Measurements from ENCODE around the gene YPEL4.
A peak's percentile ranks its signal among the peaks of the same experiment; 100 is the strongest.

YPEL4 gene

DNA sequence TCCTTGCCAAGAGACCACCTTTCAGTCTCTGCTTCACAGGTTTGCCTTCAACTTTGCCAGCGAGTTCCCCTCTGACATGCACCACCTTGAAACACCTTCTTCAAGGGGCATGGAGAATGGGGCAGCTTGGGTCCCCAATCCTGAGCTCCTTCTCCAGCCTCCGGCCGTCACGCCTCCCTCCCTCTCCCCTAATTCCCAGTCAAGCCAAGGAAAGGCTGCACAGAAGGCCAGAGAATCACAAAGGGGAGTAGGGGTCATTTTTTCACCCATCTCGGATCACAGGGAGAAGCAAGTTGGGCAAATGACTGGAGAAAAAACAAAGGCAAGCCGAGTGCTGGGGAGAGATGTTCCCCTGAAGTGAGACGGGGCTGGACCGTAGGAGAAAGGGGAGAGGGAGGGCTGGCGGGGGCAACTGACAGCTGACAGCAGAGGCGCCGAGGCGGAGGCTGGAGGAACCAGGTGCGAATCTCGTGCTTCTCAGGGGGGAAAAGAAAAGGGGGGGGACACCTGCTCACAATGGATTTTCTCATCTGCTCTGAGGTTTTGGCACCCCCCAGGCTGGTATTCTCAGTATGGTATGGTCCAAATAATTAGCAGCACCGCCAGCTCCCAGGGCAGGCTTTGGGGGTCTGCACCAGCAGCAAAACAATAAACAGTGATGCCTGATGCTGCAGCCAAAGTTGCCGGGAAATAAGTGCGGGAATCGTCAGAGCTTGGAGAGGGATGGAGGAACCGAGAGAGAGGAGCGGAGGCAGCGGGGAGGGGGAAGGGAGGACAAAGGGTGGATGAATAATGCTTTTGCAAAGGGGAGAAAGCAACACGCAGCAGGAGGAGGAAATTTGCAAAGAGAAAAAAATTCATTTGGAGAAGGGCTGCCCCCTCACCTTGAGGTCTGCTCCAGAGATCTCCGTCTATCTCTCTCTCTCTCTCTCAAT is 644 bp downstream of the YPEL4 start:
- no peak for DNase-seq

DNA sequence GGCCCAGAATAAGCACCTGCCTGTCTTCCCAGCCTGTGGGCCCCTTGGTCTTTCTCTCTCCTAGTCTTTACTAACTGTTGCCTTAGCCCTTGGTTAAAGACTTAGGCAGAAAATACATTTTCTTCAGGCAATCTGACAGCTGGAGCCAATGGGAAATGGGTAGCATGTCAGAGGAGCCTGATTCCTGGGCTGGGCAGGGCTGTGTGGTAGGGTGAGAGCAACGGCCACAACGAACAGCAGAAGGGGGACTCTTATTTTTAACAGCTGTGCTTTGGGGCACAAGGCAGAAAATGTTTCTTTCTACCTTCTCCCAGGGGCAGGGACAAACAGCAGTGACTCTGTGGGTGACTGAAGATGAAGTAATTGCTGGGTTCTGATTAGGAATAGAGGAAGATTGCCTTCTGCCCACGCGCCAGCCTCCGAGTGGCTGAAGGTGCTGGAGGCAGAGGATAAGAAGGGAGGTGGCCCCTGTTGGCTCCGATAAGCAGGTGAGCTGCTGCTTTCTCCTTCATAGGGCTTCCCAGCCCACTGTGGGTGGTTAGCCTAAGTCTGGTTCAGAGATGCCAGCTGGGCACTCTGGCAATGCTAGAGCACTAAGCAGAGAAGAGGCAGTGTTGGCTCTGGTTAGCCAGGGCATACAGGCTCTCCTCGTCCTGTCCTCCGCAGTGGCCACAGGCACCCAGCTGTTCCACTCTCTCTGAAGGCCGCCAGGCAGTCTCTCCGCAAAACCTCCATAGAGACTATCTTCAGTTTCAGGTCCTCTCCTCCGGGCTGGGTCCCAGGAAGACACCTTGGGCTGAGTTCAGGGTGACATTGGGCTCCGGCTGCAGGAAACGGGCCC is 1.5 kb downstream of the YPEL4 start:
- no peak for DNase-seq

DNA sequence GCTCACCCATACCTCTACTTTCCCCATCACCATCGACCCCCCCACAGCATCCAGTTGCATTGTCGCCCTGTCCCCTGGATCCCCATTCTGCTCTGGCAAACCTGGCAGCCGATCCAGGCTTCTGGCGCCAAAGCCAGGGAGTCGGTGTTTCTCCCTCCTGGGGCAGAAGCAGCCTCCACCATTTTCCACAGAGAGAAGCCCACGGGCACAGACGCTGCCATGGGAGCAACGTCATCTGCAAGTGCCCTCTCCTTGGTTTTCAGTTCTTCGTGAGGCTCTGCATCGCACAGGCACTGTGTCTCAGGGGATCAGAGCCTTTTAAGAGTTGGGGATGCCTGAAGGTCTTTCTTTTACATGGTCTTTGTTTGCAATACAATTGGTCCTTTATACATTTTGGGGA is 2.3 kb downstream of the YPEL4 start:
- DNase-seq, result no peak

DNA sequence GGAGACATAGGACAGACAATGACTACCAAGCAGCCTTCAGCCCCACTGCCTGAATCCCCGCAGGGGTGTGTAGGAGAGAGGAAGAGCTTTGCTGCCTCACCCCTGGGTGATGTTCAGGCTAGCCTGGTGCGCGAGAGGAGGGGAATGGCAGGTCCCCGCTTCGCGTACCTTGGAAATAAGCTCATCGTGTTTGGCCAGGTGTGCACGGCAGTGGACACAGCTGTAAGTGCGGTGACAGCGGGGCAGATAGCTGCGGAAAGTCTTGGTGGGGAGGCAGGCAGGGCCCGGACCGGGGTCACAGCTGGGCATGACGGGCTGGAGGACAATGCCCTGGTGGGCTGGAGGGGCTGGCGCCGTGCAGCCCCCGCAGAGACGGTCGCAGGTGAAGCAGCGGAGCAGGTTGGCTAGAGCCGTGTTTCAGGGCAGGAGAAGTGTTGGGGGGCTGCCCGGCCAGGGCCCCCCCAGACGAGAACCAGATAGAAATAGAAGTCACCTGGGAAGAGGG is 2.9 kb downstream of the YPEL4 start:
- no peak for DNase-seq

DNA sequence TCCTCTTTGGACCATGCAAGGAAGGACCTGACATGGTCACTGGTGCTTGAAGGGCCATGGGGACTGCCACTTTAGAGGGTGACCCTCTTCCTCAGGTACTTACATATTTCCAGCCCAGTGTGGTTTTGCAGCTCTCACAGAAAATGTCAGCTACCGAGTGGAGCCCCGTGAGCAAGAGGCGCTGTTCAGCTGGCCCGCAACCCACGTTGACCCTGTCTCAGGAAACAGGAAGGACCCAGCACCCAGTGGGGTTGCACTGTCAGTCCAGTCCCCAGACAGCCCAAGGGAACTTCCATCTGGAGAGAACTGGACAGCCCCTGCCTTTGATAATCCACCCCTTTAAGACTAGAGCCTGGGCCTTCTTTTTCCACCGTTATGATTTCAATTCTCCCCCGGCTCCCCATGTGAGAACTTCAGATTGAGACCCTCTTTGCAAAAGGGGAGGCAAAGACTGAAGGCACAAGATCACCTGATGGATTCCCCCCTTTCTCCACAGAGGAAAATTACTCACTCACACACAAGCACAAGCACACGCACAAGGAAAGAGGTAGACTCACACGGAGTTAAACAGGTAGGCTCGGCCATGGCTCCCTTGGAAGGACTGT is 3.4 kb downstream of the YPEL4 start:
- no peak for DNase-seq

DNA sequence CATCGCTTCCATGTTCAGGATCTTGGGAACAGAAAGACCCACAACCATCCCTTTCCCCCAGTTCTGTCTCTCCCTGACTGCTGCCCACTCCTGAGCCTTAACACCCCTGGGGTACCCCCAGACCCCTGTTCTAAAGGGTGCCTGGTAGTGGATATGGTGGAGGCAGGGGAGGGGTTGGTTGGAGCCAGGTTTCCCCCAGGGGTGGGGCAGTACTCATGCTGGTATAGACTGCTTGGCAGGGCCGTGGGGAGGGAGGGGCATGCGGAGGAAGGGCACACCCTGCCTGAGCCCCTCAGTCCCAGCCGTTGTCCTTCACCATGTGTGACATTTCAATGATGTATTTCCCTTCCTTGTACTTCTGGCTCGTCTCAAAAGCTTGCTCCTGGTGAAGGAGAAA is 4.0 kb downstream of the YPEL4 start:
- DNase-seq, result no peak

DNA sequence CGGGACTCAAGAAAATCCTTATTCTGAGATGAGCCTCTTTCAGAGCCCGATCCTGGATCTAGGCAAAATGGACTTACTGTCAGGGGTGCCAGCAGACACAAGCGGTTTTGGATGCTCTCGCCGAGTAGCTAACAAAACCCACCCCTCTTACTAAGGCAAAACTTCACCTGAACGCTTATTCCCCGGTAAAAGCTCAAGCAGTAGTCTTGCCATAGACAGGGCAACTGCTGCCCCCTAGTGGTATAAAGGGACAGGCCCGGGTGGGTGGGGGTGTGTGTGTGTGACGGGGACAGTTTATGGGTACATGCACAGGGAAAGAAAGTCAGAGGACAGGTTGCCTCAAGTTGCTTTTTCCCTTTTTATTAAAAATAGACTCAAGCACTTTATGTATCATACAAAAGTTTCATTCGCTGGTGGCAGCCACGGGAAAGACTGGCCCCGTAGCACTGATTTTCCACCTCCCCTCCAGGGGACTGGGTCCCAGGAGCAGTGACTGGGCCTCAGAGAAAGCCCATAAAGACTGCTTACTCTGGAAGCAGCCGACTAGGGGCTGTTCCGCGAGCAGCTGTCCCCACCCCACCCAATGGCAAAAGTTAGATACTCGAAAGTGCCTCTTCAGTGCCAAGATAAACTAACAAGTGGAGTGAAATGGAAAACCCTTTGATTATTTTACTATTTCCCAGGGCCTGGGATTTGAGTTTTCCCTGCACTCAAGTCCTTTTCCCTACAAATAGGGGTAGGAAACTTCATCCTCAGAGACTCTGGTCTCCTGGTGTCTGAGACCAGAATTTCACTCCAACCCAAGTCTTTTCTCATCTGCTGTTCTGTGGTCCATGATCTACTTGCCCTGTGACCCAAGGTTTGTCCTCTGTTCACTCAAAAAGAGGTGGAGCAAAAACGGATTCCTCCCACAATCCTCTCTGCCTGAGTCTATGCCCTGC is 4.7 kb downstream of the YPEL4 start:
- peak; percentile 93 for DNase-seq

DNA sequence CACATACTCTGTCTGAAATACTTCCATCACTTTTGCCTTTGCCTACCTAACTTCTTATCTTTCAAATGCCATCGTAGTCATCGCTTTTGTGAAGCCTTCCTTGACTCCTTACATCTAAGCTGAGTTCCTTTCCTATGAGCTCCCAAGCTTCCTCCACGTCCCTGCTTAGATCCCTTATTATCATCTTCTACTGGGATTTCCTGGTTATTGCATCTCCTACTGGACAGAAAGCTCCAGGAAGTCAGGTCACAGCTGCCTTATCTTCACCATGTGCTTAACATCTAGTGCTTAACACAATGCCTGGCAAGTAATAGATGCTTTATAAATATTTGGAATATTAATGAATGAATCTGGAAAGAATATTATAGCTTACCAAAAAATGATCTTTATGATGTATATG is 5.9 kb downstream of the YPEL4 start:
- no peak for DNase-seq

DNA sequence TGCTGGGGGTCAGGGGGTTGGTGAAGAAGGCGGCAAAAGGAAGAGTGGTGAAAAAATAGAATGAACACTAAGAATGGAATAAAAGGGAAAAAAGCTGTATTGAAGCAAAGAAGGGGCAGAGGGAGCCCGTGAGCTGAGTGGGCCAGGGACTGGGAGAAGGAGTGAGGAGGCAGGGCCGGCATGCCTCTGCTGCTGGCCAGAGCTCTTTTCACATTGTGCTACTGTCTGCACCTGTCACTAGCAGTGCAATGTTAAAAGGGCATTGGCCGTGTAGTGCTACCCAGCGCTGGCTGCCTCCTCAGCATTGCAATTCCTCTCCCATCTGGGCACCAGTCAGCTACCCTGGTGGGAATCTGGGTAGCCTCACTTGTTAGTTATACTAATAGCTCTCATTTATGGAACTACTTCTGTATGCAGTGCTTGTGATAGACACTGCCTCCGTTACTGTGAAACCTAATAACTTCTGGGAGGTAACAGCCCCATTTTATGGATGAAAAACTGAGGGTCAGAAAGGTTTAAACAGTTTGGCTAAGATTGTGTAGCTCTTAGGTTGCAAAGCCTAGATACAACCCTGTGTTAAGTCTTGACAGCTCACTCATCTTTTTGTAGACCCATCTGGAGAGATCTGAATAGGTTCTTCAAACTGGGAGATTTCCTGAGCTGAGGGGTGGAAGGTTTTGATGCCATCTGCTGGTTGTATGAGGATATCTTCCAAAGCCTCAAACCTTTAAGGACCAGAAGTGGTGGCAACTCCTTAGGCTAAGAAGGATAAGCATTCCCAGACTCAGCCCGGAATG is 8.5 kb downstream of the YPEL4 start:
- DNase-seq, result no peak

DNA sequence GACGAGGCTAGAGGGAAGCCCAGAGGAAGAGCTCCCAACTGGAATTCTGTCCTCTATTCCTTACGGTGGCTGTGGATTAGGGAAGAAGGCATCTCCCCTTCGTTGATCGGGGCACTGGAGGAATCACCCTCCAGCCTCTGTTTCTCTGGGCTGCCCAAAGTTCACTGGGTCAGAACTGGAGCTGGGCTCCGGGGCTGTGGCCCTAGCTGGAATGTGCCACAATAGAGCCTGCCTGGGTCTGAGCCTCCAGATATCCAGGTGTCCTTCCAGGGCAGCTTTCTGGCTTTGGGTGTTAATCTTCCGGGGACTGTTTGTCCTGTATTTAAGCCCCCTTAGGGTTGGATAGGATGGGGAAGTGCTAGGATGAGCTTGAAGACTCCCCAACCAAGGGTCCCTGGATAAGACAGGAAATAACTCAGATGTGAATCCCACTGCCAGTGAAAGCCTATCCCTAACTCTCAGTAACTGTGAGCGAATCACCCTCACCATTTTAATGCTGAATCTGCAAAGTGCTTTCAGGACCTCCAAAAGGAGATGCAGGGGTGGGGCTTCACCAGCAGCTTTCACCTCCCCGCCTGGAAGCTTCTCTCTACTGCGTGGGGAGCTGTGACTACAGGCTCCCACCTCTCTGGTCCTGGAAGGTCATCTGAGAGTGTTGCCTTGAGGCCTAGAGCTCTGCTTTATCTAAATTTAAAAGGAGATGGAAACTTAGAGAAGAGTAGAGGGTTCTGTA is 9.5 kb downstream of the YPEL4 start:
- DNase-seq, result no peak

DNA sequence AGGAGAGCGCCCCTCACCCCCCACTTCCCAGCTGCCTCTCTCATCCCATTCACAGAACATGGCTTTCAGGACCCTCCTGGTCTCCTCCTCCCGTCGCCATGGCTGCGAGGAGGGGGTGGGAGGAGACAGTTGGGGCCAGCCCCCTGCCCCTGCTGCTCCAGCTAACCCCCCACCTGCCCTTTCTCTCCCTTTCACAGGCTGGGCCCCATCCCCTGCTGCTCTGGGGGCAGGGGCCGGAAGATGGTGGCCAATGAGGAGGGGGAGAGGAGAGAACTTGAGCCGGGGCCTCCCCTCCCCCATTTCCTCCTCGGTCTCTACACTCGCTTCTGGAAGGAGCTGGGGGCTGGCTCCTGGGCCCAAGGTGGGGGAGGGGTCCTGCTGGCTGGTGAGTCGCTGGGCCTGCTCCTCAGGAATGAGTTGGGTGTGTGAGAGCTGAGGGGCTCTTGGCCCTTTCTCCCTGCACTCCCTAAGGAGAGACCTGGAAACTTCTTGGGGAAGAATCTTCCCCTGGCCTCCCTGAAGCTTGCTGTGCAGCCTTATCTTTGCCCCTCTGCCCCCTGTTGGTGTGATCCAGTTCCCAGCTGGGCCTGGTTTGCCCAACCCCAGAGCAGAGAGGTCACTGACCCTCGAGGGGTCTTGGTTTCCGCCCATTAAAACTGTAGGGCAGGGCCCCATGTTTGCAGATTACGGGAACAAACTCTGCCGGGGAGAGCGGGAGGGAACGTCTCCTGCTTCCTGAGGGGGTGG is 10.2 kb downstream of the YPEL4 start:
- no peak for DNase-seq

DNA sequence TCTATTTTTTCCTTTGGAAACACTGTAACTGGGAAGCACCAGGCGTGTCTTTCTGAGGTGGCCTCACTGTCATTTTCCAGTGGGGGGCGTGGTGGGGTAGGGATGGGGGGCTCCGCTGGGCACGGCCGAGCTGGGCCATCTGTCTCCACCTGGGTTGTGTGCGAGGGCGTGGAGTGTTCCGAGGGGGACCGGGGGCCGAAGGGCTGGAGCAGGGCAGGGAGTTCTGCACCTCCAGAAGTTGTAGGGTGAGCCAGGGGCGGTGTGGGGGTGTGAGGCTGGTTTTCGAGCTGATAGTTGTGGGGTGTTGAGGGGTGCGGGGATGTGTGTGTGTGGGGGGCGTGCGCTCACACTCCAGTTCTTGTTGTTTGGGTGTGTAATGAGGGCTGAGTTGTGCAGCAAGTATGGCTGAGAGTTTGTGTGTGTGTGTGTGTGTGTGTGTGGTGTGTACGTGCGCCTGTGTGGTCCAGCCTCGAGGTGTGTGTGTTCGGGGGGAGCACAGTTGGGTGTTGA is 10.8 kb downstream of the YPEL4 start:
- DNase-seq, result no peak

DNA sequence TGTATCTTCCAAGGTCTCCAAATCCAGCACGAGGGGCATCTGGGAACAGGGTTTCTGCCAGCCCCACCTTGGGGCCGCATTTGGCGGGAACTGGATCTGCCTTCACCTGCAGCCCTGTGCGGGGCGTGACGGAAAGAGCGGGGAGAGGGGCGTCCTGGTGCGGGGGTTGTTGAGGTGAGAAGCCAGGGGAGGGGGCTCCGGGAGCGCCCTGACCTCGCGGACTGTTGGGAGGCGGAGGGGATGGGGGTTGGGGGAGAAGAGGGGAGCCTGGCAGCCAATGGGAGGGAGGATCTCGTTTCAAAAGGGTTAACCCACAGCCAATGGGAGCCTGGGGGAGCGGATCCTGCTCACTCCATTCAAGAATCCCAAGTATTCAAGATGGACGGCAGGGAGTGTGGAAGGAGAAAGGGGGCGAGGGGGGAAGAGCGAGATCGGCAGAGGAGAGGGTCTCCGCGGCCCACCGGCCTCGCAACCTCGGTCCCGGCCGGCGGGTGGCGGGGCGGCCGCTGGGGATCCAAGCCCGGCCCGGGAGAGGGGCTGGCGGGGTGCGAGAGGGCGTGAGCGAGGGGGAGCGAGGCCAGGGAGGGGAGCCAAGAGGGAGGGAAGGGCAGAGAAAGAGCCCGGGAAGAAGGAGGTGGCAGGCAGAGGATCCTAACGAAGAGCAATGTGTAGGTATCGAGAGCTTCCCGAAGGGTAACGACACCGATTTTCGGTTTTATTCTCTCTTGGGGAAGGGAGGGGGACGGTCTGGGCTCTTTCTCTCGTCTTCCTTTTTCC is 11.5 kb downstream of the YPEL4 start:
- DNase-seq, result no peak

DNA sequence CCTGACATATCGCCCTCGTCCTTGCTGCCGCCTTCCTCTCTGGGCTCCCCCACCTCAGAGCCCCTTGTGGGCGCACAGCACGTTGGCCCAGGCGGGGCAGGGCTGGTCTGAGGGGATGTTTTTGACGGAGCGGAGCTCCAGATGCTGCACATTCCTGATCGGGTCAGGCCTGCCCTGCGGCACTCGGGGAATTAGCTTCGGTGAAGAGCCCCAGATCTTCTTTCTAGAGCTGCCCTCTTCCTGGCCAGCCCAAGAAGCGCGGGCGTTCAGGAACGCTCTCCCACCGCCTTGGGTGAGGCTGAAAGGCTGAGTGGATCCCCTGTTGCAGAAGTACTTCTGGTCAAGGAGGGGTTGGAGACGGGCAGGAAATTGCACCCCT is 12.1 kb downstream of the YPEL4 start:
- no peak for DNase-seq

DNA sequence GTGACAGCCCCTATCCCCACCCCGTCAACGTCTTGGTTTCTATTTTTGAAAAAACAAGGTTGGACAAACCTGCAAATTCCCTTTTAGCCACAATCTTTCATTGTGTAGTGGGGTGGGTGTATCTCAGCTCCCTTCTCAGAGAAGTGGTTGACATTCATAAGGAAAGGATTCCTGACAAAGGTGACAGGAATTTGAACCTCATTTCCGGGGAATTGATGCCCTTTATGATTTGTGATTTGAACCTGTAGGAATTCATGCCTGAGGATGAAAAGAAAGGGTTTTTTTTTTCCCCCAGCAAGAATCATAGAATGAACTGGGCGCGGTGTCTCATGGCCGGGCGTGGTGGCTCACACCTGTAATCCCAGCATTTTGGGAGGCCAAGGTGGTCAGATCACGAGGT is 14.5 kb downstream of the YPEL4 start:
- no peak for DNase-seq

DNA sequence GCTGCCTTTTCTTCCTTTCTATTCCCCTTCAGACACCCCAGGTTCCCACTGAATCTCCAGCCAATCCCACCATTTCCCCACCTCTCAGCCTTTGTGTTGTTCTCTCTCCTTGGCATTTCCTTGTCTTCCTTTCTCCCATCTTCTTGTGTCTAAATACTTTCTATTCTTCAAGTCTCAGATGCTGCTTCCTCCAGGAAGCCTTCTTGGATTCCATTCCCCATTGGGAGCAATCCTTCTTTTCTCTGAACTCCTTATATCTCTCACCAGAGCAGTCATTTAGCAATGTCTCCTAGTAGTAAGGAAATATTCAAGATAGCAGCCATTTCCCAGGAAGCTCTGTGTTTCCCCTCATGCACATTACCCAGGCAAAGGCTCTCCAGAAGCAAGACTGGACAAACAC is 15.4 kb downstream of the YPEL4 start:
- DNase-seq, result no peak

DNA sequence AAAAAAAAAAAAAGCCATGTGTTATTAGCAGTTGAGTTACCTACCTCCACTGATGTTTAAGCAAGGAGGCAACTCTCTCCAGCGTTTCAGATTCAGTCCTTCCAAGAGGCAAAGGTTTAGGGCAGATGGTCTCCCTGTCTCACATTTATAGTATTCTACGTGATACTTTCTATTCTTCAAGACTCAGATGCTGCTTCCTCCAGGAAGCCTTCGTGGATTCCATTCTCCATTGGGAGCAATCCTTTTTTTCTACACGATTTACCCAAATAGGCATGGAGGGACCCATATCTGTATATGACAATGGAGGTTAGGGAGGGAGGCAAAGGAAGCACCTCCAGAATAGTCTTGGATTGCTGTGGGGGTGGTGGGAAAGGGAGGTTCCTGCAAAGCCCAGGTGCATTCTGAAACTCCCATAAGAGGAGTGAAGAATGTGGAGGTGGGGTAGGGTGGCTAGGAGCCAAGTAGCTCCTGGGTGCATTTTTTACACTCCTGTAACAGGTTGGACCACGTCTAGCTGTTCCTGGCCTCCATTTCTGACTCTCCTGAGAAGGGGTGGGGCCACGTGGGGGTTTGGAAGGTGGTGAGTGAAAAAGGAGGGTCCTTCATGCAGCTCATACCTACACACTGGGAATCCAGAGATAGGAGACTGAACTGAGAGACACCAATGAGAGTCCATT is 16.2 kb downstream of the YPEL4 start:
- DNase-seq, result no peak

DNA sequence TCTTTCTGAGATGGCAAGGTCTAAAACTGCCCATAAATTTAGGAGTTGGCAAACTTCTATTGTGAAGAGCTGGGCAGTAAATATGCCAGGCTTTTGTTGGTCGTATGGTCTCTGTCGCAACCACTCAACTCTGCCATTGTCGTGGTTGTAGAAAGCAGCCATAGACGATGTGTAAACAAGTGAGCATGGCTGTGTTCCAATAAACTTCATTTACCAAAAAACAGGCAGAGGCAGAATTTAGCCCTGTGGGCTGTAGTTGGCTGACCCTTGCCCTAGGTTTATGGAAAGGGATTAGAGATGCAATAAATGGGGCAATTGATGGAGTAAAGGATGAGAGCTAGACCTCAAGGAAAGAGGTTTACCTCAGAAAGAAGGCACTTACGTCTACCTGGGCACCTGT is 17.6 kb downstream of the YPEL4 start:
- DNase-seq, result no peak
